ENCODE data around the gene KCNH2. TPM values are rescaled to one million over a fixed set of nuclear protein-coding genes. Genes with fewer than 3 reads are reported as not detected.

KCNH2 gene
- total RNA-seq, 1 experiment from 2014 or later = 0.09 TPM

DNA sequence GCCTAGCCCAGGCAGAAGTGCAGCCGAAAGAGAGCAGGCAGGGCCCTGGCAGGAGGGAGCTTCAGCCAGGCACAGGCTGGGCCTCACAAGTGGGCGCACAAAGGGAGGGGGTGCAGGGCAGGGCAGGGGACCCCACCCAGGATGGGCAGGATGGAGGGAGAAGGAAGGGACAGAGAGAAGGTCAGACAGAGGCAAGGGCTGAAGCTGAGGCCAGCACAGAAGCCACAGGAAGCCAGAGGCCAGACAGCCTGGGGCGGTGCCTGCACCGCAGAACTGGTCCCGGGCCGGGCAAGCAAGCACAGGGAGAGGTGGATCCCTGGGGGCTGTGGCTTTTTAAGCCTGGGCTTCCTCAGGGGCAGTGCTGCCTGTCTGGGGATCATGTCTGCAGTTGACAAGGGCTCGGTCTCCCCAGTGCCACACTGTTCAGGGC is 29.4 kb upstream of the KCNH2 start:
- TF ChIP-seq, protein P1, sequence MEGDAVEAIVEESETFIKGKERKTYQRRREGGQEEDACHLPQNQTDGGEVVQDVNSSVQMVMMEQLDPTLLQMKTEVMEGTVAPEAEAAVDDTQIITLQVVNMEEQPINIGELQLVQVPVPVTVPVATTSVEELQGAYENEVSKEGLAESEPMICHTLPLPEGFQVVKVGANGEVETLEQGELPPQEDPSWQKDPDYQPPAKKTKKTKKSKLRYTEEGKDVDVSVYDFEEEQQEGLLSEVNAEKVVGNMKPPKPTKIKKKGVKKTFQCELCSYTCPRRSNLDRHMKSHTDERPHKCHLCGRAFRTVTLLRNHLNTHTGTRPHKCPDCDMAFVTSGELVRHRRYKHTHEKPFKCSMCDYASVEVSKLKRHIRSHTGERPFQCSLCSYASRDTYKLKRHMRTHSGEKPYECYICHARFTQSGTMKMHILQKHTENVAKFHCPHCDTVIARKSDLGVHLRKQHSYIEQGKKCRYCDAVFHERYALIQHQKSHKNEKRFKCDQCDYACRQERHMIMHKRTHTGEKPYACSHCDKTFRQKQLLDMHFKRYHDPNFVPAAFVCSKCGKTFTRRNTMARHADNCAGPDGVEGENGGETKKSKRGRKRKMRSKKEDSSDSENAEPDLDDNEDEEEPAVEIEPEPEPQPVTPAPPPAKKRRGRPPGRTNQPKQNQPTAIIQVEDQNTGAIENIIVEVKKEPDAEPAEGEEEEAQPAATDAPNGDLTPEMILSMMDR (IDR thresholded peaks at IDR 0.05; ENCODE audit: unreplicated experiment) = no peak

DNA sequence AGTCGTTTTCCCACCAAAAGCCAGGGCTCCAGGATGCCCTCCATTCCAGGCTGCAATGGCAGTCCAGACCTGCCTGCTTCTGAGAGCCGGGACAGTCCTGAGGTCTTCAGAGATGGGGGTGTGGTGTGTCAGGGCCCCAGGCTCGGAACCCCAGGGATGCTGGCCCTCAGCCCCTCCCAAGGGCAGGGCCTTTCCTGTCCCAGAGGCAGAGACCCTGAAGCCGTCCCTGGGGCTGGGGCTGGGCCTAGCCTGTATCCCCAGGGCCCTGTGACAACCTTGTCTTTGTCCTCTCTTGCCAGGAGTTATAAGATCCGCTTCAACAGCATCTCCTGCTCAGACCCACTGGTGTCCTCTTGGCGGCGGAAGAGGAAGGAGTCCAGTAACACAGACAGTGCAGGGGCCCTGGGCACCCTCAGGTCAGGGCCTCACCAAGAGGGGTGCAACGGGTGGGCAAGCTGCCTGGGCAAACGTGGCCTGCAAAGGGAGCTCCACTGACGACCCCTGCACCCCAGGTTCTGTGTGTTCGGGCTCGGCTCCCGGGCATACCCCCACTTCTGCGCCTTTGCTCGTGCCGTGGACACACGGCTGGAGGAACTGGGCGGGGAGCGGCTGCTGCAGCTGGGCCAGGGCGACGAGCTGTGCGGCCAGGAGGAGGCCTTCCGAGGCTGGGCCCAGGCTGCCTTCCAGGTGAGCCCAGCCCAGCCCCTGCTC is 28.6 kb upstream of the KCNH2 start:
- H3K4me1 Mint-ChIP-seq (ENCODE audit: insufficient read depth, unreplicated experiment) = peaks cover 12% of the 10 kb centered on the region
- no peak overlapping the region for H3K4me3 Mint-ChIP-seq (ENCODE audit: unreplicated experiment)
- no peak for DNase-seq (ENCODE audit: unreplicated experiment)
- TF ChIP-seq, protein P1 (IDR thresholded peaks at IDR 0.05; ENCODE audit: unreplicated experiment) = no peak
- peaks cover 10% of the 10 kb centered on the region for H3K27me3 Mint-ChIP-seq (ENCODE audit: insufficient read depth, unreplicated experiment)
- no peaks in the 10 kb centered on the region for H3K36me3 Mint-ChIP-seq (ENCODE audit: insufficient read depth, unreplicated experiment)
- CTCF ChIA-PET = interaction anchor here (0.8 to 2.3 kb wide), 4 partner anchors 11 to 108 kb away, joined by 3 to 11 read pairs (median 4); no protein-coding TSS in a partner anchor
- POLR2A ChIA-PET = interaction anchor here (0.7 kb wide), 1 partner anchor 653 kb away, joined by 3 read pairs; no protein-coding TSS in a partner anchor
- intact Hi-C loops (cut with micrococcal nuclease) = no loop called here
- no peak overlapping the region for H3K27ac Mint-ChIP-seq (ENCODE audit: low read depth, unreplicated experiment)
- H3K9me3 Mint-ChIP-seq (ENCODE audit: unreplicated experiment) = no peaks in the 10 kb centered on the region
- BruUV-seq (replicated peaks) = no TSS peak

More for the DNA sequence above, 29.4 kb upstream of the KCNH2 start:
- DNase-seq (ENCODE audit: unreplicated experiment) = no peak
- Mint-ChIP-seq H3K4me1 (ENCODE audit: insufficient read depth, unreplicated experiment) (peaks cover 19% of the 10 kb centered on the region), H3K4me3 (ENCODE audit: unreplicated experiment) (no peak overlapping the region), H3K27ac (ENCODE audit: low read depth, unreplicated experiment) (no peak overlapping the region), H3K9me3 (ENCODE audit: unreplicated experiment) (no peaks in the 10 kb centered on the region), H3K36me3 (ENCODE audit: insufficient read depth, unreplicated experiment) (no peaks in the 10 kb centered on the region), H3K27me3 (ENCODE audit: insufficient read depth, unreplicated experiment) (peaks cover 10% of the 10 kb centered on the region)
- intact Hi-C loops (cut with micrococcal nuclease) = no loop called here
- BruUV-seq (replicated peaks) = no TSS peak
- ChIA-PET POLR2A (interaction anchor here (0.7 kb wide), 1 partner anchor 654 kb away, joined by 3 read pairs; no protein-coding TSS in a partner anchor), CTCF (interaction anchor here (0.8 to 2.3 kb wide), 2 partner anchors 22 to 109 kb away, joined by 3 to 11 read pairs; no protein-coding TSS in a partner anchor)

DNA sequence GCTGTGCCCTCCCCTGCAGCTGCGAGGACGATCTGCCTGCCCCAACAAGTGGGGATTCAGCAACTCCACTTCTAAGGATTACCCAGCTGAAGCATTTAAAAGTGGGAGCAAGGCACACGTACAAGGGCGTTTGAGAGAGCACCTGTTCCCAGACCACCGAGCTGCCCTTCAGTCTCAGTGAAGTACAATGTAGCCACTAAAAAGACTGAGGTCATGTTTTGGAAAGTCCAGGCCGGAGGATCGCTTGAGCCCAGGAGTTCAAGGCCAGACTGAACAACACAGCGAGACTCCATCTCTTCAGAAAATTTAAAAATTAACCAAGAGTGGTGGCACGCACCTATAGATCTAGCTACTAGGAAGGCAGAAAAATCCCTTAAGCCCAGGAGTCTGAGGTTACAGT is 27.4 kb upstream of the KCNH2 start:
- H3K36me3 Mint-ChIP-seq (ENCODE audit: insufficient read depth, unreplicated experiment) = no peaks in the 10 kb centered on the region
- POLR2A ChIA-PET = no interaction called here
- peaks cover 11% of the 10 kb centered on the region for H3K4me1 Mint-ChIP-seq (ENCODE audit: insufficient read depth, unreplicated experiment)
- H3K9me3 Mint-ChIP-seq (ENCODE audit: unreplicated experiment) = no peaks in the 10 kb centered on the region
- no peak for DNase-seq (ENCODE audit: unreplicated experiment)
- intact Hi-C loops (cut with micrococcal nuclease) = no loop called here
- H3K27ac Mint-ChIP-seq (ENCODE audit: low read depth, unreplicated experiment) = no peak overlapping the region
- H3K27me3 Mint-ChIP-seq (ENCODE audit: insufficient read depth, unreplicated experiment) = peaks cover 10% of the 10 kb centered on the region
- CTCF ChIA-PET = interaction anchor here (0.5 to 1.5 kb wide), 3 partner anchors 12 to 107 kb away, joined by 3 to 5 read pairs (median 4); no protein-coding TSS in a partner anchor
- no peak overlapping the region for H3K4me3 Mint-ChIP-seq (ENCODE audit: unreplicated experiment)
- BruUV-seq (replicated peaks) = no TSS peak
- TF ChIP-seq, protein P1 (IDR thresholded peaks at IDR 0.05; ENCODE audit: unreplicated experiment) = no peak

DNA sequence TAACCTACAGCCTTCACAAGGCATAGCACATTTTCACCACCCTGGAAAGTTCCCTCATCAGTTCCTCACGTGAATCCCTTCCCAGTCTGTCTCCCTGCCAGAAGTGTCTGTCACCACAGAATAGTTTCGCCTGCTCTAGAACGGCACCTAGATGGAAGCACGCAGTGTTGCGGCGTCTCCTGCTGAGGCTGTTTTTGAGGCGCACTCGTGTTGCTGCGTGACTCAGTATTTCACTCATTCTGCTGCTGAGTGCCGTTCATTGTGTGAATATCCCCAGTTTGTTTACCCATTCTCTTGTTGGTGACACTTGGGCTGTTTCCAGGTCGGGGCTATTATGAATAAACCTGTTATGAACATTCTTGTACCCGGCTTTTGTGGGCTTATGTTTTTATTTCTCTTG is 25.5 kb upstream of the KCNH2 start:
- H3K27ac Mint-ChIP-seq (ENCODE audit: low read depth, unreplicated experiment) = no peak overlapping the region
- BruUV-seq (replicated peaks) = no TSS peak
- peaks cover 10% of the 10 kb centered on the region for H3K27me3 Mint-ChIP-seq (ENCODE audit: insufficient read depth, unreplicated experiment)
- H3K4me3 Mint-ChIP-seq (ENCODE audit: unreplicated experiment) = no peak overlapping the region
- CTCF ChIA-PET = interaction anchor here (0.8 kb wide), 1 partner anchor 47 kb away, joined by 3 read pairs; no protein-coding TSS in a partner anchor
- H3K4me1 Mint-ChIP-seq (ENCODE audit: insufficient read depth, unreplicated experiment) = peaks cover 11% of the 10 kb centered on the region
- no peaks in the 10 kb centered on the region for H3K9me3 Mint-ChIP-seq (ENCODE audit: unreplicated experiment)
- no peak for DNase-seq (ENCODE audit: unreplicated experiment)
- H3K36me3 Mint-ChIP-seq (ENCODE audit: insufficient read depth, unreplicated experiment) = no peaks in the 10 kb centered on the region
- TF ChIP-seq, protein P1 (IDR thresholded peaks at IDR 0.05; ENCODE audit: unreplicated experiment) = no peak
- intact Hi-C loops (cut with micrococcal nuclease) = no loop called here
- POLR2A ChIA-PET = no interaction called here
